ENCODE results near the gene CAMK2G. TPM values are rescaled to one million over a fixed set of nuclear protein-coding genes. Genes with fewer than 3 reads are reported as not detected.
A peak's percentile ranks its signal among the peaks of the same experiment; 100 is the strongest.
"Not testable (repeated sequence)": the region's sequence is repeated elsewhere in the genome, so short reads cannot be mapped to it uniquely, and the experiment has no call there.

Gene CAMK2G
- total RNA-seq, 1 donor from 2014 or later = 20.8 TPM

GRCh38 chr10:73900064-73900463, 25.7 kb upstream of the CAMK2G start:
- Mint-ChIP-seq H3K27ac (no peak overlapping the region), H3K36me3 (ENCODE audit: insufficient read depth) (no peaks in the 10 kb centered on the region), H3K9me3 (ENCODE audit: low read depth) (no peaks in the 10 kb centered on the region), H3K27me3 (peaks cover 21% of the 10 kb centered on the region), H3K4me3 (ENCODE audit: low read depth) (no peak overlapping the region), H3K4me1 (ENCODE audit: low read depth) (peaks cover 3% of the 10 kb centered on the region)
- no peak for DNase-seq (ENCODE audit: low spot score, unreplicated experiment)
- TF ChIP-seq CTCF (IDR thresholded peaks at IDR 0.05; ENCODE audit: unreplicated experiment) = no peak

GRCh38 chr10:73899423-73899822, 25.1 kb upstream of the CAMK2G start:
- H3K4me3 Mint-ChIP-seq (ENCODE audit: low read depth) = no peak overlapping the region
- H3K4me1 Mint-ChIP-seq (ENCODE audit: low read depth) = peaks cover 3% of the 10 kb centered on the region
- DNase-seq (ENCODE audit: low spot score, unreplicated experiment) = no peak
- H3K9me3 Mint-ChIP-seq (ENCODE audit: low read depth) = no peaks in the 10 kb centered on the region
- no peaks in the 10 kb centered on the region for H3K36me3 Mint-ChIP-seq (ENCODE audit: insufficient read depth)
- H3K27me3 Mint-ChIP-seq = peaks cover 21% of the 10 kb centered on the region
- no peak for TF ChIP-seq CTCF (IDR thresholded peaks at IDR 0.05; ENCODE audit: unreplicated experiment)
- peak overlapping the region; percentile 48 for H3K27ac Mint-ChIP-seq

- DNase-seq (ENCODE audit: low spot score, unreplicated experiment) = no peak
- Mint-ChIP-seq H3K4me1 (ENCODE audit: low read depth) (peaks cover 3% of the 10 kb centered on the region), H3K36me3 (ENCODE audit: insufficient read depth) (no peaks in the 10 kb centered on the region), H3K4me3 (ENCODE audit: low read depth) (no peak overlapping the region), H3K9me3 (ENCODE audit: low read depth) (no peaks in the 10 kb centered on the region), H3K27ac (peak overlapping the region; percentile 48), H3K27me3 (peaks cover 21% of the 10 kb centered on the region)
- no peak for TF ChIP-seq CTCF (IDR thresholded peaks at IDR 0.05; ENCODE audit: unreplicated experiment)
Measured at GRCh38 chr10:73898730-73899410, 24.5 kb upstream of the CAMK2G start.

- no peak overlapping the region for H3K27ac Mint-ChIP-seq
- peaks cover 3% of the 10 kb centered on the region for H3K4me1 Mint-ChIP-seq (ENCODE audit: low read depth)
- peaks cover 32% of the 10 kb centered on the region for H3K27me3 Mint-ChIP-seq
- no peaks in the 10 kb centered on the region for H3K36me3 Mint-ChIP-seq (ENCODE audit: insufficient read depth)
- DNase-seq (ENCODE audit: low spot score, unreplicated experiment) = no peak
- no peak for TF ChIP-seq CTCF (IDR thresholded peaks at IDR 0.05; ENCODE audit: unreplicated experiment)
- H3K4me3 Mint-ChIP-seq (ENCODE audit: low read depth) = no peak overlapping the region
- H3K9me3 Mint-ChIP-seq (ENCODE audit: low read depth) = no peaks in the 10 kb centered on the region
Measured at GRCh38 chr10:73897693-73898092, 23.3 kb upstream of the CAMK2G start.

GRCh38 chr10:73895381-73895780, 21.0 kb upstream of the CAMK2G start:
- peak overlapping the region; percentile 24 for H3K27ac Mint-ChIP-seq
- DNase-seq (ENCODE audit: low spot score, unreplicated experiment); H3K4me1 Mint-ChIP-seq (ENCODE audit: low read depth); H3K9me3 Mint-ChIP-seq (ENCODE audit: low read depth); H3K4me3 Mint-ChIP-seq (ENCODE audit: low read depth); H3K36me3 Mint-ChIP-seq (ENCODE audit: insufficient read depth): not testable (repeated sequence)
- H3K27me3 Mint-ChIP-seq = peaks cover 30% of the 10 kb centered on the region

Data from progenitor cell of endocrine pancreas (in vitro differentiated cells).